ENCODE results near the gene SUGCT.
"Not testable (repeated sequence)": the region's sequence is repeated elsewhere in the genome, so short reads cannot be mapped to it uniquely, and the experiment has no call there.

Gene SUGCT

GRCh38 chr7:40619647-40620046, 484.8 kb downstream of the SUGCT start:
- no peak overlapping the region for H3K4me3 ChIP-seq (ENCODE audit: low read depth, low read length)
- no peak for DNase-seq (ENCODE audit: low read depth)
- TF ChIP-seq POLR2A (IDR thresholded peaks at IDR 0.05; ENCODE audit: extremely low read depth, insufficient read length) (no peak), CTCF (IDR thresholded peaks at IDR 0.05; ENCODE audit: low read depth, low read length) (no peak), MYC (IDR thresholded peaks at IDR 0.05; ENCODE audit: low read depth, low read length) (no peak), MAX (IDR thresholded peaks at IDR 0.05; ENCODE audit: low read depth, low read length) (no peak)

- TF ChIP-seq POLR2A (IDR thresholded peaks at IDR 0.05; ENCODE audit: extremely low read depth, insufficient read length), result no peak
- no peak for TF ChIP-seq MAX (IDR thresholded peaks at IDR 0.05; ENCODE audit: low read depth, low read length)
- no peak for TF ChIP-seq CTCF (IDR thresholded peaks at IDR 0.05; ENCODE audit: low read depth, low read length)
- no peak for TF ChIP-seq MYC (IDR thresholded peaks at IDR 0.05; ENCODE audit: low read depth, low read length)
- DNase-seq (ENCODE audit: low read depth), result no peak
- no peak overlapping the region for H3K4me3 ChIP-seq (ENCODE audit: low read depth, low read length)
Measured at GRCh38 chr7:40621592-40621998, 486.8 kb downstream of the SUGCT start.

- no peak overlapping the region for H3K4me3 ChIP-seq (ENCODE audit: low read depth, low read length)
- TF ChIP-seq POLR2A (IDR thresholded peaks at IDR 0.05; ENCODE audit: extremely low read depth, insufficient read length) (no peak), CTCF (IDR thresholded peaks at IDR 0.05; ENCODE audit: low read depth, low read length) (no peak), MYC (IDR thresholded peaks at IDR 0.05; ENCODE audit: low read depth, low read length) (no peak), MAX (IDR thresholded peaks at IDR 0.05; ENCODE audit: low read depth, low read length) (no peak)
- no peak for DNase-seq (ENCODE audit: low read depth)
Measured at GRCh38 chr7:40622941-40623501, 488.2 kb downstream of the SUGCT start.

GRCh38 chr7:40623863-40624262, 489.1 kb downstream of the SUGCT start:
- no peak for TF ChIP-seq MAX (IDR thresholded peaks at IDR 0.05; ENCODE audit: low read depth, low read length)
- TF ChIP-seq MYC (IDR thresholded peaks at IDR 0.05; ENCODE audit: low read depth, low read length), result no peak
- TF ChIP-seq CTCF (IDR thresholded peaks at IDR 0.05; ENCODE audit: low read depth, low read length), result no peak
- no peak for TF ChIP-seq POLR2A (IDR thresholded peaks at IDR 0.05; ENCODE audit: extremely low read depth, insufficient read length)
- no peak overlapping the region for H3K4me3 ChIP-seq (ENCODE audit: low read depth, low read length)
- no peak for DNase-seq (ENCODE audit: low read depth)

GRCh38 chr7:40627361-40627760, 492.6 kb downstream of the SUGCT start:
- DNase-seq (ENCODE audit: low read depth); H3K4me3 ChIP-seq (ENCODE audit: low read depth, low read length): not testable (repeated sequence)

- no peak overlapping the region for H3K4me3 ChIP-seq (ENCODE audit: low read depth, low read length)
- TF ChIP-seq MYC (IDR thresholded peaks at IDR 0.05; ENCODE audit: low read depth, low read length) (no peak), MAX (IDR thresholded peaks at IDR 0.05; ENCODE audit: low read depth, low read length) (no peak), POLR2A (IDR thresholded peaks at IDR 0.05; ENCODE audit: extremely low read depth, insufficient read length) (no peak), CTCF (IDR thresholded peaks at IDR 0.05; ENCODE audit: low read depth, low read length) (no peak)
- DNase-seq (ENCODE audit: low read depth), result no peak
Measured at GRCh38 chr7:40629891-40630290, 495.1 kb downstream of the SUGCT start.
